HG02610 (cell line): ENCODE measurements around the gene KCNJ9.
A peak's percentile ranks its signal among the peaks of the same experiment; 100 is the strongest.

ENCODE experiments used
- ATAC-seq: cut with Tn5 transposase; IDR thresholded peaks from one replicate; pipeline ENCODE4 v1.9.1; 2021; ENCODE audit warnings: mild to moderate bottlenecking, moderate library complexity; ENCODE audit not compliant: unreplicated experiment

The KCNJ9 gene

GRCh38 chr1:160087118-160087662, 5.9 kb downstream of the KCNJ9 start:
- ATAC-seq, result no peak

GRCh38 chr1:160089883-160090282, 8.5 kb downstream of the KCNJ9 start:
- ATAC-seq, result no peak

- ATAC-seq, result no peak
Observed at GRCh38 chr1:160090760-160091159, 9.4 kb downstream of the KCNJ9 start.

GRCh38 chr1:160091666-160092223, 10.4 kb downstream of the KCNJ9 start:
- no peak for ATAC-seq

GRCh38 chr1:160092366-160093068, 11.2 kb downstream of the KCNJ9 start:
- no peak for ATAC-seq

- no peak for ATAC-seq
Observed at GRCh38 chr1:160093069-160093395, 11.7 kb downstream of the KCNJ9 start.

- no peak for ATAC-seq
Observed at GRCh38 chr1:160093624-160094290, 12.4 kb downstream of the KCNJ9 start.

GRCh38 chr1:160094291-160094625, 12.9 kb downstream of the KCNJ9 start:
- ATAC-seq, result no peak

- ATAC-seq, result no peak
Observed at GRCh38 chr1:160094806-160095205, 13.5 kb downstream of the KCNJ9 start.

- ATAC-seq, result no peak
Observed at GRCh38 chr1:160095382-160096105, 14.2 kb downstream of the KCNJ9 start.

- no peak for ATAC-seq
Observed at GRCh38 chr1:160096274-160097116, 15.2 kb downstream of the KCNJ9 start.

GRCh38 chr1:160097151-160097910, 16.0 kb downstream of the KCNJ9 start:
- ATAC-seq, result no peak

GRCh38 chr1:160097911-160098851, 16.8 kb downstream of the KCNJ9 start, which contains the start of gene IGSF8:
Gene IGSF8 (minus strand): TSS chr1:160098619. CDS start chr1:160098472, 147 bp downstream.
- peak; percentile 46 for ATAC-seq

GRCh38 chr1:160098852-160099561, 17.7 kb downstream of the KCNJ9 start:
- peak; percentile 83 for ATAC-seq

- no peak for ATAC-seq
Observed at GRCh38 chr1:160099716-160100375, 18.5 kb downstream of the KCNJ9 start.

GRCh38 chr1:160101037-160101716, 19.8 kb downstream of the KCNJ9 start:
- peak; percentile 30 for ATAC-seq
